ENCODE data around the gene PEF1. TPM values are rescaled to one million over a fixed set of nuclear protein-coding genes. Genes with fewer than 3 reads are reported as not detected.
A peak's percentile ranks its signal among the peaks of the same experiment; 100 is the strongest.

The PEF1 gene
- total RNA-seq, 4 donors from 2014 or later, result 97.9 to 117 (median 103) TPM

- H3K27me3 ChIP-seq, result no peaks in the 10 kb centered on the region
- no peaks in the 10 kb centered on the region for H3K4me1 ChIP-seq
Measured at GRCh38 chr1:31689854-31690253, 45.2 kb upstream of the PEF1 start.

GRCh38 chr1:31689379-31689778, 44.7 kb upstream of the PEF1 start:
- TF ChIP-seq, protein P1, sequence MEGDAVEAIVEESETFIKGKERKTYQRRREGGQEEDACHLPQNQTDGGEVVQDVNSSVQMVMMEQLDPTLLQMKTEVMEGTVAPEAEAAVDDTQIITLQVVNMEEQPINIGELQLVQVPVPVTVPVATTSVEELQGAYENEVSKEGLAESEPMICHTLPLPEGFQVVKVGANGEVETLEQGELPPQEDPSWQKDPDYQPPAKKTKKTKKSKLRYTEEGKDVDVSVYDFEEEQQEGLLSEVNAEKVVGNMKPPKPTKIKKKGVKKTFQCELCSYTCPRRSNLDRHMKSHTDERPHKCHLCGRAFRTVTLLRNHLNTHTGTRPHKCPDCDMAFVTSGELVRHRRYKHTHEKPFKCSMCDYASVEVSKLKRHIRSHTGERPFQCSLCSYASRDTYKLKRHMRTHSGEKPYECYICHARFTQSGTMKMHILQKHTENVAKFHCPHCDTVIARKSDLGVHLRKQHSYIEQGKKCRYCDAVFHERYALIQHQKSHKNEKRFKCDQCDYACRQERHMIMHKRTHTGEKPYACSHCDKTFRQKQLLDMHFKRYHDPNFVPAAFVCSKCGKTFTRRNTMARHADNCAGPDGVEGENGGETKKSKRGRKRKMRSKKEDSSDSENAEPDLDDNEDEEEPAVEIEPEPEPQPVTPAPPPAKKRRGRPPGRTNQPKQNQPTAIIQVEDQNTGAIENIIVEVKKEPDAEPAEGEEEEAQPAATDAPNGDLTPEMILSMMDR (IDR thresholded peaks at IDR 0.05), result no peak
- H3K27ac ChIP-seq, result no peak overlapping the region

More at GRCh38 chr1:31689854-31690253, 45.2 kb upstream of the PEF1 start:
- H3K9me3 ChIP-seq, result no peaks in the 10 kb centered on the region
- H3K27ac ChIP-seq, result no peak overlapping the region
- no CpG with 5 or more reads among the region's 6 CpGs for WGBS
- H3K4me3 ChIP-seq, result no peak overlapping the region
- no peak for DNase-seq (ENCODE audit: low spot score in 2 of 2)
- peaks cover 71% of the 10 kb centered on the region for H3K36me3 ChIP-seq
- TF ChIP-seq EP300 (IDR thresholded peaks at IDR 0.05) (no peak), POLR2A (IDR thresholded peaks at IDR 0.05) (no peak), POLR2AphosphoS5 (IDR thresholded peaks at IDR 0.05) (no peak)
- TF ChIP-seq, protein P1 (IDR thresholded peaks at IDR 0.05), result no peak

DNA sequence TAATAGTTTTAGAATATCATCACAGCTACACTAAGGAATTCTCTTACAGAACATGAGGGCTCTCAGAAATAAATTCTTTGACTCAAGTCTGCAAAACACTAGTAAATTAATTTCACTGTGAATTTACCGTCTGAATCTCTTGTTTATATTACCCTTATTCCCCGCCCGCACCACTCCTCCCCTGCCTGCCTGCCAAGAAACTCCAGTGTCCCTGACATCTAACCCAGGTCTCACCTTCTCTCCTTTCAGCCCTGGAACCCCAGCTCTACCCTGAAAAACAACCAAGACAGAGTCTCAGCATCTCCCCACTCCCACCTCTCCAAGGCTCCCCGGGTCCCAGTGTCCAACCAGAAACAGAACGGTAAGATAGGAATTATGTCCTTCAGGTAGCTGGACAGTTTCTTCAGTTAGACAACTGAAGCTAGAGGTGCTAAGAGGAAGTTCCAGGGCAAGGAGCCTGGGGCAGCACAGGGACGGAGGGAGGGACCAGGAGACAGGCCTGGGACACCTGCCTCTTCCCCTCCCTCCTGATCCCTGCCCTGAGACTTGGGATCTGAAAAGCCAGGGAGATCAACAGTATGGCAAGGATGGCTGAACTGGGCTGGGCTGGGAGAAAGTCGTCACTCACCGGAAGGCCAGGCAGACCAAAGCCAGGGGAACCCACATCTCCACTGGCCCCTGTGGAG, 43.7 kb upstream of the PEF1 start:
- DNase-seq (ENCODE audit: low spot score in 2 of 2), result no peak
- Histone ChIP-seq H3K27me3 (no peaks in the 10 kb centered on the region), H3K4me1 (no peaks in the 10 kb centered on the region), H3K36me3 (peaks cover 70% of the 10 kb centered on the region), H3K27ac (no peak overlapping the region), H3K4me3 (no peak overlapping the region), H3K9me3 (no peaks in the 10 kb centered on the region)
- no peak for TF ChIP-seq POLR2AphosphoS5 (IDR thresholded peaks at IDR 0.05)
- 69% methylated on average over 8 of the region's 8 CpGs for WGBS

More at GRCh38 chr1:31689379-31689778, 44.7 kb upstream of the PEF1 start:
- Histone ChIP-seq H3K9me3 (no peaks in the 10 kb centered on the region), H3K4me1 (no peaks in the 10 kb centered on the region), H3K27me3 (no peaks in the 10 kb centered on the region), H3K4me3 (no peak overlapping the region), H3K36me3 (peaks cover 70% of the 10 kb centered on the region)
- WGBS, result 64% methylated on average over 1 of the region's 2 CpGs
- DNase-seq (ENCODE audit: low spot score in 2 of 2), result no peak

DNA sequence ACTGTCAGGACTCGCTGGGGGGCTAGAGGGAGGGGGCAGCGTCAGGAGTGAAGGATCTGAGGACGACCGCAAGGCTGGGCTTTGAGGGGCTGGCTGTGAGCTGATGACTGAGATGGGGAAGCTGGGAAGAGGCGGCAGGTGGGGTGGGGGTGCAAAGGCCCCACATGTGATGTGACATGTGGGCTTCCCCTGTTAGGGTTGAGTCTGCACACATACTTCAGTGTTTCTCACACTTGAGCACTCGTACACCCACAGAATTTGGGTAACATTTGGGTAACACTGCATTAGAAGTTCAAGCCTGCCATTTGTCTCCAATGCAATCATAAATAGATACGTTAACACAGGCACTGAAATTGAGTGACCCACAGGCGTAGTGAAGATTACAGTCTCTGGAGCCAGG, 42.9 kb upstream of the PEF1 start:
- WGBS, result 90% methylated on average over 8 of the region's 8 CpGs

DNA sequence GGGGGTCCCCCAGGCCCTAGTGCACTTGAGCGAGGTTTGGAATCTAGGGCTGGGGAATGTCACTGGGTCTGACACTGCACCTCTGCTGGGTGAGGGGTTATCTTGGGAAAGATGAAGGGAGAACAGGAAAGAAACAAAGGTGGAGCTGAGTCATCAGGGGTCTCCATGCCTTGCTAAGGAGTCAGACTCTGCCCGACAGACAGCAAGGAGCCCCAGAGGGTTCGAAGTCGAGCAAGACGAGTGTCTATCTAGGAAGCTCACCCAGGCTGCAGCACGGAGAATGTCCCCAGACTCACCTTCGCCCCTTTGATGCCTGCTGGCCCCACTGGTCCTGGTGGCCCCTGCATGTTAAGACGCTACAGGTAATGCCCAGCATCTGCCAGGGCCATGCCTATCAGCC, 41.1 kb upstream of the PEF1 start:
- no peak for TF ChIP-seq EP300 (IDR thresholded peaks at IDR 0.05)
- TF ChIP-seq, protein P1 (IDR thresholded peaks at IDR 0.05), result no peak
- Histone ChIP-seq H3K27ac (no peak overlapping the region), H3K36me3 (peaks cover 71% of the 10 kb centered on the region), H3K9me3 (no peaks in the 10 kb centered on the region), H3K4me3 (no peak overlapping the region), H3K27me3 (no peaks in the 10 kb centered on the region), H3K4me1 (no peaks in the 10 kb centered on the region)
- no peak for DNase-seq (ENCODE audit: low spot score in 2 of 2)
- 86% methylated on average over 7 of the region's 8 CpGs for WGBS

More for the DNA sequence above, 42.9 kb upstream of the PEF1 start:
- TF ChIP-seq, protein P1 (IDR thresholded peaks at IDR 0.05), result no peak
- TF ChIP-seq EP300 (IDR thresholded peaks at IDR 0.05) (no peak), POLR2AphosphoS5 (IDR thresholded peaks at IDR 0.05) (no peak), POLR2A (IDR thresholded peaks at IDR 0.05) (no peak)
- no peaks in the 10 kb centered on the region for H3K4me1 ChIP-seq
- H3K27me3 ChIP-seq, result no peaks in the 10 kb centered on the region
- H3K36me3 ChIP-seq, result peaks cover 75% of the 10 kb centered on the region
- H3K27ac ChIP-seq, result no peak overlapping the region
- no peak for DNase-seq (ENCODE audit: low spot score in 2 of 2)
- H3K4me3 ChIP-seq, result no peak overlapping the region
- H3K9me3 ChIP-seq, result no peaks in the 10 kb centered on the region

GRCh38 chr1:31683997-31684396, 39.3 kb upstream of the PEF1 start:
- Histone ChIP-seq H3K27ac (no peak overlapping the region), H3K36me3 (peaks cover 74% of the 10 kb centered on the region), H3K4me3 (no peak overlapping the region), H3K9me3 (no peaks in the 10 kb centered on the region), H3K27me3 (no peaks in the 10 kb centered on the region), H3K4me1 (no peaks in the 10 kb centered on the region)
- DNase-seq (ENCODE audit: low spot score in 2 of 2), result no peak
- TF ChIP-seq, protein P1 (IDR thresholded peaks at IDR 0.05), result peak in 1 of 2 donors; percentile 30
- no peak for TF ChIP-seq POLR2A (IDR thresholded peaks at IDR 0.05)
- 82% methylated on average over 9 of the region's 11 CpGs for WGBS

Measured in suprapubic skin (tissue), 4 donors.